GM08714 (cell line): ENCODE results near the gene OR4D11.
"Not testable (repeated sequence)": the region's sequence is repeated elsewhere in the genome, so short reads cannot be mapped to it uniquely, and the experiment has no call there.

Experiments used
- H3K4me3 ChIP-seq: fragments of 200-500 bp; sonication (Bioruptor generic); 2 replicates; pipeline ENCODE4 v1.5.1; 2014; ENCODE audit warnings: mild to moderate bottlenecking, low read length, inconsistent platforms
- ZNF274 ChIP-seq: IDR thresholded peaks from 2 replicates; pipeline ENCODE4 v1.6.1; 2012; ENCODE audit warnings: mild to moderate bottlenecking, low read depth, low read length

OR4D11 gene

DNA sequence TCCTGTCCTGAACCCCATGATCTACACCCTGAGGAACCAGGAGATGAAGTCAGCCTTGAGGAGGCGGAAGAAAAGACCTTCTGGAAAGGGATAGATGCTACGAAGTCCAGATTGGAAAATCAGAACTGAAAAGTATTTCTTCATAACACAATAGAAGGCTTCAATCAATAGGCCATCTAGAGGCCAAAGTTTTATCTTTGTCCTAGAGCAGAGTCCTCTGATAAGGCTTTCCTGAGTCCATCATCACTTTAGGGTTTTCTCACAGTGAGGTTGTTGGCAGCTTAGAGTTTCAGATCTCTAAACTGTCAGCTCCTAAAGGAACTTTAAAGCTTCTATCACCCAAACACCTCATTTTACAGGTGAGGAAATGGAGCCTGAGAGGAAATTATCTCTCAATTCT lies 29.2 kb downstream of the OR4D11 start:
- no peak for TF ChIP-seq ZNF274

DNA sequence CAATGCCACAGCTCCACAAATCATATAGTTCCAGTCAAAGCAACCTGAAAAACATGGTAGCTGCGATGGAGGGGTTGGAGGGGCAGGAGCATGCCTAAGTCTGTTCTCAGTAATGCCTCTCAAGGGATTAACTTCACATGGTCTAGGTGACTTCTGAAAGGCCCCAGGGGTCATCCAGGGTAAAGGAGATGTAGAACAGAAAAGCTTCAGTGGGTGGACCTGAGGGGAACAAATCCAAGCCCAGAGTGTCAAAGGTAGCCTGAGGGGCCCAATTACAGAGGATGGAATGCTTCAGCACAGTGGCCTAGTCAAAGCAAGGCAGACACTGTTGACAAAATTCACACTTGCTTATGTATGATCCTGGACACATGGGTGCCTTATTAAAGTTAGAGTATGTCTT lies 31.3 kb downstream of the OR4D11 start:
- H3K4me3 ChIP-seq, result no peak overlapping the region
- TF ChIP-seq ZNF274, result no peak

More for the DNA sequence above, 29.2 kb downstream of the OR4D11 start:
- no peak overlapping the region for H3K4me3 ChIP-seq

DNA sequence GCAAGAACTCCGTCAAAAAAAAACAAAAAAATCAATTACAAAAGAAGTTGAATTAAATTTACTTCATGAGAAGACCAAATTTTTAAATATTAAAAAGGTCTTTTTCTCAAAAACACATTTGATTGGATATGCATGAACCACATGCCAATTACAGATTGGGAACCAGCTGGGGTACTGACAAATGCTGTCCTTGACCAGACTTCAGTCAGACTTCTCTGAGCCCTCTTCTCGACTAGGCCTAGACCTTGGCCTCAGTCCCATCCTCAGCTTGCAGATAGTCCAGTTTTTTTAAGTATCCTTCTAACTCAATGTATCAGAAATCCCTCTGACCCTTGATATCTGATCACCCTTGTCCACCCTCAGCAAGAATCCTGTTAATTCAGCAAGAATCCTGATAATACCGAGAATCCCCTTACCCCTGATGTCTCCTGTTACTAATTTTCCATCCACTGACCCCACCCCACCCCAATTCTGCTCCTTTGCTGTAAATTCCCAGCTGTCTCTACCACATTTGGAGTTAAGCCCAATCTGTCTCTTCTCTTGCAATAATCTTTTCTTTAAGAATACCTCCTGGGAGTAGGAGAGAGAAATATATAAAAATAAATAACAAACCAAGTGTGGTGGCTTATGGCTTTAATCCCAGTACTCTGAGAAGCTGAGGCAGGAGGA lies 38.9 kb downstream of the OR4D11 start:
- no peak for TF ChIP-seq ZNF274
- no peak overlapping the region for H3K4me3 ChIP-seq

DNA sequence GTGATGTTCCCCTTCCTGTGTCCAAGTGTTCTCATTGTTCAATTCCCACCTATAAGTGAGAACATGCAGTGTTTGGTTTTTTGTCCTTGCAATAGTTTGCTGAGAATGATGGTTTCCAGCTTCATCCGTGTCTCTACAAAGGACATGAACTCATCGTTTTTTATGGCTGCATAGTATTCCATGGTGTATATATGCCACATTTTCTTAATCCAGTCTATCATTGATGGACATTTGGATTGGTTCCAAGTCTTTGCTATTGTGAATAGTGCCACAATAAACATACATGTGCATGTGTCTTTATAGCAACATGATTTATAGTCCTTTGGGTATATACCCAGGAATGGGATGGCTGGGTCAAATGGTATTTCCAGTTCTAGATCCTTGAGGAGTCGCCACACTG lies 40.3 kb downstream of the OR4D11 start:
- H3K4me3 ChIP-seq, result not testable (repeated sequence)

DNA sequence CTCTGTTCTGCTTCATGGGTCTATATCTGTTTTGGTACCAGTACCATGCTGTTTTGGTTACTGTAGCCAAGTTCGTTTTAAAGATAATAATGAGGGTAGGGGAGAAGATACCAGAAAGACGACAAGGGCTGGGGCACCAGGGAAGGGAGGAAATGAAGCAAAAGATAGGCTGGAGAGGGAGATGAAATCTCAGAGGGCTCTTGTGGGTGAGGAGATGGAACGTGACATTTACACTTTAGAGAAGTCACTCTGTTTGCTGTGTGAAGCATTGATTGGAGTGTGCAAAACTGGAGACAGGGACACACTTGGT lies 41.4 kb downstream of the OR4D11 start:
- TF ChIP-seq ZNF274, result no peak
- no peak overlapping the region for H3K4me3 ChIP-seq

DNA sequence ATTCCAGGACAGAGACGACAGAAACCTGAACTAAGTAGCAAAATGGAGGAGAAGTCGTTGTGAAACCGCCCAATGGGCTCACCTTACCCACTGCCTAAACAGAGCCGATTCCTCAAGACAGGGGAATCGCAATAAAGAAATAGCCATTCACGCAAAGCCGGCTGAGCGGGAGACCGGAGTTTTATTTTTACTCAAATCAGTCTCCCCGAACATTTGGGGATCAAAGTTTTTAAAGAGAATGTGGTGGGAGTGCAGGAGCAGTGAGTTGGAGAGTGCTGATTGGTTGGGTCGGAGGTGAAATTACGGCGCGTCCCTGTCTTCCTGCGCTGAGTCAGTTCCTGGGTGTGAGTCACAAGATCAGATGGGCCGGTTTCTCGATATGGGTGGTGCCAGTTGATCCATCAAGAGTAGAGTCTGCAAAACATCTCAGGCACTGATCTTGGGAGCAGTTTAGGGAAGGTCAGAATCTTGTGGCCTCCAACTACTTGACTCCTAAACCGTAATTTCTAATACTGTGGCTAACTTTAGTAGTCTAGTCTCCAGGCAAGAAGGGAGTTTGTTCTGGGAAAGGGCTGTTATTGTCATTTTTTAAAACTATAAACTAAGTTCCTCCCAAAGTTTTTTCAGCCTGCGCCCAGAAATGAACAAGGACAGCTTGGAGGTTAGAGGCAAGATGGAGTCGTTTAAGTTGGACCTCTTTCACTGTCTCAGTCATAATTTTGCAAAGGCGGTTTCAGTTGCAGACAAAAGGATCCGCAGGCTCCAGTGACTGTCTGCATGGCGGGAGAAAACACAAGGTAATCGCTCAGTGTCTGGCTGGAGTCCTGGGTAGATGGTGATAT lies 42.0 kb downstream of the OR4D11 start:
- no peak for TF ChIP-seq ZNF274
- H3K4me3 ChIP-seq, result no peak overlapping the region

DNA sequence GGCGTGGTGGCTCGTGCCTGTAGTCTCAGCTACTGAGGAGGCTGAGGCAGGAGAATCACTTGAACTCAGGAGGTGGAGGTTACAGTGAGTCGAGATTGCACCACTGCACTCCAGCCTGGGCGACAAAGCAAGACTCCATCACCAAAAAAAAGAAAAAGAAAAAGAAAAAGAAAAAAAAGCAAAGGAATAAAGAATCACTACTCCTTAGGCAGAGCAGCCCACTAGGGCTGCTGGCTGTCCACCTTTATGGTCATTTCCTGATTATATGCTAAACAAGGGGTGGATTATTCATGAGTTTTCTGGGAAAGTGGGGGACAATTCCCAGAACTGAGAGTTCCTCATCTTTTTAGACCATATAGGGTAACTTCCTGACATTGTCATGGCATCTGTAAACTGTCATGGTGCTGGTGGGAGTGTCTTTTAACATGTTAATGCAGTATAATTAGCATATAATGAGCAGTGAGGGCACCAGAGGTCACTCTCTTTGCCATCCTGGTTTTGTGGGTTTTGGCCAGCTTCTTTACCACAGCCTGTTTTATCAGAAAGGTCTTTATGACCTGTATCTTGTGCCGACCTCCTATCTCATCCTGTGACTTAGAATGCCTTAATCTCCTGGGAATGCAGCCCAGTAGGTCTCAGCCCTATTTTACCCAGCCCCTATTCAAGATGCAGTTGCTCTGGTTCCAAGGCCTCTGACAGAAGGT lies 44.4 kb downstream of the OR4D11 start:
- not testable (repeated sequence) for H3K4me3 ChIP-seq

DNA sequence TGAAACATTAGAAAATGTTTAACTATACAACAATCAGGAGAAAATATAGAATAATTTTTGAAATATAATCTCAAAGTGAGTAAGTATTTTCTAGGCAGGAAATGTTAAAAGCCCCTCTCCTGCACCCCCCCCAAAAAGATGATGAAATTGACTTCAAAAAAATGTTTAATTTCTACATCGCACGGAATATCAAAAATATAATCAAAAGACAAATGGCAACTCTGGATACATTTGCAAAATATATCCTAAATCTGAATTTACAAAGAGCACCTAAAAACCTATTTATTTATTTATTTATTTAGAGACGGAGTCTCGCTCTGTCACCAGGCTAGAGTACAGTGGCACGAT lies 44.9 kb downstream of the OR4D11 start:
- H3K4me3 ChIP-seq, result no peak overlapping the region
- TF ChIP-seq ZNF274, result no peak

DNA sequence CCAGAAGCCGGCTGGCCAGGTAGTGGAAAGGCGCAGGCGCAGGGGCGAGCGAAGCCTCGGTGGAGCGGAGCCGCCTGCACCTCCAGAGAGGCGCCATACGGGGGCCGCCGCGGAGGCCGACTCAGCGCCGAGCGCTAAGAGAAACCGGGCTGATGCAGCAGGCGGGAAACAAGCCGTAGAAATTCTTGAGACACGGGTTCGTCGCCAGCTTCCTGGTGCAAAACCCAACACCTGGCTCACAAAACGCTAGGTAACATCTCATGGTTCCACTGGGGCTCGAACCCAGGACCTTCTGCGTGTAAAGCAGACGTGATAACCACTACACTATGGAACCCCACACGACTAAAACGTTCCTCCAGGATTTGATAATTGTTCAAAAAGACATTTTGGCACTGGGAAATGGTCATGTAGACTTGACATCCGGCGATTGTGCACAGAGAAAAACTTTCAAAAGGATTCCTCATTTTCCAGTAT lies 47.0 kb downstream of the OR4D11 start:
- peak overlapping the region; percentile 82 for H3K4me3 ChIP-seq
- no peak for TF ChIP-seq ZNF274

DNA sequence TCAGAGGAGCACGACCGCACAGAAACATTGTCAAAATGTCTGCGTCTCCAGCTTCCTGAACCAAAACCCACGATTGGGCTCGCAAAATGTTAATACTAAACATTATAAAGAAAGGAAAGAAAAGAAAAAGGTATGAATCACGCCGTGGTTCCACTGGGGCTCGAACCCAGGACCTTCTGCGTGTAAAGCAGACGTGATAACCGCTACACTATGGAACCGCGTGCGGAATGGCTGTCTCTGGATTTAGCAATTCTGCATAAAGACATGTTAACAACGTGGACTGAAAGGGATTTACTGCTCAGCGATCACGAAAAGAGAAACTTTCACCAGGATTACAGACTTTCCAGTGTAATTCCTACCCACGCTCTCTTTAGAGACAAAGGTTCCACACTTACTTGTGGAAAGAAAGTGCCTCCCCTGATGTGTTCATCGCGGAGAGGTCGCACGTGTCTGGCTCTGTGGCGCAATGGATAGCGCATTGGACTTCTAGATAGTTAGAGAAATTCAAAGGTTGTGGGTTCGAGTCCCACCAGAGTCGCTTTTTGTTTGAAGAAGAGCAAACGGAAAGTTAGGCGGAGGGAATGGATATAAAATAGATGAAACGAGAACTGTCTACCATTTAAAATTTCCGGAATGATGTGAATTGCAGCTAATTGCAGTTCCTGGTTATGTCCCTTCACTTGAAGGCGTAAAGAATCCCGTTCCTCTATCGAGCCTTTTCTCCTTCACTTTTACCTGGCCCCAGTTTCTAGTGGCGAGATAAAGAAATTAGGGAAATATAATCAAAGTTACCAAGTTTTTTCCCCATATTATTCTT lies 47.7 kb downstream of the OR4D11 start:
- H3K4me3 ChIP-seq, result peak overlapping the region; percentile 82
- TF ChIP-seq ZNF274, result no peak

DNA sequence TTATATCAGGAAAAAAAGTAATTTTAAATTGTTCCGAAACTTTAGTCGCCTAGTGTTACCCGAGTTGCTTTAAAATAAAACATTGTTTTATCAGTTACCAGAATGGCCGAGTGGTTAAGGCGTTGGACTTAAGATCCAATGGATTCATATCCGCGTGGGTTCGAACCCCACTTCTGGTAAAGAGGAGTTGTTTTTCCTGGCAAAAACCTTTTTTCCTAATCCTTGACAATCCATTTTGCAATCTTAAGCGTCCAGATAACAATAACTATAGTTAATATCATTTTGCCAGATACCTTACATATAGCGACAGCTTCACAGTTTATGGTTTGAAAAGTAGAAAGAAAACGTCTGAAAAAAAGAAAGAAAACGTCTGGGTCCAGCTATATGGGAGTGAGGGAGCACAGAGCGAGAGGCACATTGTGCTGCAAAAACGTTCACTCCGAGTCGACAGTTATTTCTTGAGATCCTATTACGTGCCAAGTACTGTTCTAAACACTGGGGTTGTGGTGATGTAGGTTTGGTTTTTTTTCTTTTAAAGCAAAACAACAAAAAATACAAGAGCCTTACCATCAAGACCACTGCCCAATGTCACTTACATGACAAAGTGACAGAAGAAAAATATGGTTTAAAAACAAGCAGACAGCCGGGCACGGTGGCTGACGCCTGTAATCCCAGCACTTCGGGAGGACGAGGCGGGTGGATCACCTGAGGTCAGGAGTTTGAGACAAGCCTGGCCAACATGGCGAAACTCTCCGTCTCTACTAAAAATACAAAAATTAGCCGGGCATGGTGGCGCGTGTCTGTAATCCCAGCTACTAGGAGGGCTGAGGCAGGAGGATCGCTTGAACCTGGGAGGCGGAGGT lies 48.5 kb downstream of the OR4D11 start:
- no peak for TF ChIP-seq ZNF274
- H3K4me3 ChIP-seq, result peak overlapping the region; percentile 82

DNA sequence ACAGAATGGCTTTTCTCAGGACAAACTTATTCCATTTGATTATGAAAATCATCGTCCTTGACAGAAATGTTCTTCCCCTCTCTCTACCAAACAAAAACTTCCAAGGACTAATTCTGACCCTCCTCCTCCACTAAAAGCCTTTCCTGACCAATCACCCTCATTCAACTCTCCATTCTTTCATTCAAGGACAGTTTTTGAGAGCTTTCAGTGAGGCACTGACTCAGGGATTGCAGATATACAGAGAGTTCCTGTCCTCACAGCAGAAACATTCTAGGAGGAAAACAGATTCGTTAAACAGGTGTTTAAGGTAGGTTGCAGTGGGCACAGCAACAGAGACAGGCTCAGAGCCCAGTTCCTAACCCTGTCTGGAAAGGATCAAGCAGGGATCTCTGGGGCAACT lies 49.5 kb downstream of the OR4D11 start:
- no peak for TF ChIP-seq ZNF274
- H3K4me3 ChIP-seq, result no peak overlapping the region

DNA sequence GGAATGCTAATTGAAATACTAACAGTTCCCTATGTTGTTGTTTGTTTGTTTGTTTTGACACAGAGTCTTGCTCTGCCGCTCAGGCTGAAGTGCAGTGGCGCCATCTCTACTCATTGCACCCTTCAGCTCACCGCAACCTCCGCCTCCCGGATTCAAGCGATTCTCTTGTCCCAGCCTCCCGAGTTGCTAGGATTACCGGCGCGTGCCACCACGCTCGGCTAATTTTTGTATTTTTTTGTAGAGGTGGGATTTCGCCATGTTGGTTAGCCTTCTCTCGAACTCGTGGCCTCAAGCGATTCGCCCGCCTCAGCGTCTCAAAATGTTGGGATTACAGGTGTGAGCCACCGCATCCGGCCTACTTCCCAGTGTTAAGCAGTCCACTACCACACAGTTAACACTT lies 49.9 kb downstream of the OR4D11 start:
- H3K4me3 ChIP-seq, result no peak overlapping the region
- no peak for TF ChIP-seq ZNF274
